GM18517 (cell line): ENCODE measurements around the gene CSTB.

ENCODE experiments used
- ATAC-seq: cut with Tn5 transposase; IDR thresholded peaks from one replicate; pipeline ENCODE4 v1.9.1; 2021; ENCODE audit warnings: mild to moderate bottlenecking, moderate library complexity; ENCODE audit not compliant: unreplicated experiment

CSTB gene

GRCh38 chr21:43811262-43812105 is 35.4 kb upstream of the CSTB start:
- no peak for ATAC-seq

- no peak for ATAC-seq
Measured at GRCh38 chr21:43810505-43811261, 34.6 kb upstream of the CSTB start.

DNA sequence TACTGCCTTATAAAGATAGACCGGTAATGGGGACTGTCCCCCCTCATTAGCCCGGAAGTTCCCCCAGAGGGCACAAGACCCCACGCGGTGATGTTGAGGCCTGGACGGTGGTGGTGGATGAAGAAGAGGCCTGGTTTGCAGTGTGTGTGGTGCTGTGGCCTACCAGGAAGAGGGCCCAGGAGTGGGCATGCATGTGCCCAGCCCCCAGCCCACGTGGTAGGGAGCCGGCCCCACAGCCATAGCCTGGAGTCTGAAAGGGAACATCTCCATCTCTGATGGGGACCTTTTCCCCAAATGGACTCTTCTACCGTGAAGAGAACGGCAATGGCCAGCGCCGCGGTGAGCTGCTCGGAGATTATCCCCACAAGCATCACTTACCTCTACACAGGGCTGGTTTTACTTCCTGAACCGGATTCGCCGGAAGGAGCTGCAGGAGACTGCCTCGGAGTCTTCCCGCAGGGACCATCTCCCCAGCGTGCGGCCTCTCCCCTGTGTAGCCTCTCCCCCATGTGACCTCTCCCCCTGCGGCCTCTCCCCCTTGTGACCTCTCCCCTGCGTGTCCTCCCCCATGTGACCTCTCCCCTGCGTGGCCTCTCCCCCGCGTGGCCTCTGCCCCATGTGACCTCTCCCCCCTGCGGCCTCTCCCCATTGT is 33.9 kb upstream of the CSTB start:
- no peak for ATAC-seq

GRCh38 chr21:43809346-43809799 is 33.3 kb upstream of the CSTB start:
- ATAC-seq = no peak

- no peak for ATAC-seq
Measured at GRCh38 chr21:43808832-43809251, 32.7 kb upstream of the CSTB start.

DNA sequence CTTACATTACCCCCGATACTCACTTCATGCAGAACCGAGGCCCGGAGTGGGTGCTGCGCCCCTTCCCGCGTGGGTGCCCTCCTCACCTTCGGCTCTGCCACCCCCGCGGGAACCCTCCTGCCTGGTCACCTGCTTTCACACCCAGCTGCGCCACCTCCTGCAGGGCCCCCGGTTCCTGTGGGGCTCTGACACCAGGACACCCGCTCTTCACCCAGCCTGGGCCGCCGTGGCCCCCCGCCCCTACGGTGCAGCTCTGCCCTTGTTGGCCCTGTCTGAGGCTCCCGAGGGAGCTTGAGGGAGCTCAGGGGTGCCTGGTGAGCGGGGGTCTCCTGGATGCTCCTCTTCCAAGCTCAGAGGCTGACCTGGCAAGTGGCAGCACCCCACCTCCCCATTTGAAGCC is 32.3 kb upstream of the CSTB start:
- ATAC-seq = no peak

DNA sequence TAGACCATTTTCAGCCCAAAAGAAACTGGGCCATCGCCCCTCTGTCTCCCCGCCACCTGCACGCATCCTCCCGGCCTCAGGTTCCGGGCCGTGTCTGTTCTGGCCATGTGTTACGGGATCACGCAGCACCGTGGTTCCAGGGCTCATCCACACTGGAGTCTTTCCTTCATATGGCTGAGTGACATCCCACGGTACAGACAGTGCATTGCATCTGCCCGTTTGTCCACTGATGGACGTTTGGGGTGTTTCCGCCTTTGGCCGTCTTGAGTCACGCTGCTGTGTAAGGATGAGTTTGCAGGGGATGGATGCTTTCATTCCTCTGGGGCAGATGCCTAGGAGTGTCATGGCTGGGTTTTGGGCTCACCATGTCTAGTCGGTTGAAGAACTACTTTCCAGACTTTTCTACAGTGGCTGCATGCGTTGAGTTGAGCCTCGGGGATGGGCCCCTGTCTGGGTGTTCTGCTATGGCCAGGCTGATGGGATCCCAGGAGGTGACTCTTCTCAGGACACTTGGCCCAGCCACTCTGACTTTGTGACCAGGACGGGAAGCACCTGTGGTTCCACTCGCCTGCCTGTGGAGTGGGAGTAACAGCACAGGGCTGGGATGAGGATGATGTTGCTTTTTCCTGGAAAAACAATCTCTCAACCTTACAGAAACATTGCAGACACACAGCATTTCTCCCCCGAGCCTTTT is 30.1 kb upstream of the CSTB start:
- no peak for ATAC-seq

DNA sequence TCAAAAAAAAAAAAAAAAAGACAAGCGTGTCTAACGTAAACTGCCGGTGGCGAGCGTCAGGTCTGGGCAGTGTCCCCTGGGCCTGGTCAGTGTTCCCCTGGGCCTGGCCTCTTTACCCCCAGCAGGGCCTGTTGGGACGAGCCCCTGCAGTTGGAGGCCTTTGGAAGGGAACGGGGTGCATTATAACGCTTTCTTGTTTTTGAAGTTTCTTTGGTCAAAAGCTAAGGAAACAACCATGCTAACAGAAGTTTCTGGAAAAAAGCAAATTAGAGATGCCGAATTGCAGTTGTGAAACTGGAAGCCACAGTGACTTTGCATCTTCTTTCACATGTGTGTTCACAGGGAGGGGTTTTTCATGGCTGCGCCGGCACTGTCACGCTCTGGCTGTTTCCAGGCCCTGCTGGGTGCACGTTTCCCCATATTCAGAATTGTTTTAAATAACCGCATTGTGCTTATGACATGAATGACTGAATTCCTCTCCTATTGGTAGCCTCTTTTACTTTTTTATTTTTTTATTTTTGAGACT is 29.2 kb upstream of the CSTB start:
- ATAC-seq = peak; percentile 95

GRCh38 chr21:43803558-43804300 is 27.6 kb upstream of the CSTB start:
- ATAC-seq = no peak

DNA sequence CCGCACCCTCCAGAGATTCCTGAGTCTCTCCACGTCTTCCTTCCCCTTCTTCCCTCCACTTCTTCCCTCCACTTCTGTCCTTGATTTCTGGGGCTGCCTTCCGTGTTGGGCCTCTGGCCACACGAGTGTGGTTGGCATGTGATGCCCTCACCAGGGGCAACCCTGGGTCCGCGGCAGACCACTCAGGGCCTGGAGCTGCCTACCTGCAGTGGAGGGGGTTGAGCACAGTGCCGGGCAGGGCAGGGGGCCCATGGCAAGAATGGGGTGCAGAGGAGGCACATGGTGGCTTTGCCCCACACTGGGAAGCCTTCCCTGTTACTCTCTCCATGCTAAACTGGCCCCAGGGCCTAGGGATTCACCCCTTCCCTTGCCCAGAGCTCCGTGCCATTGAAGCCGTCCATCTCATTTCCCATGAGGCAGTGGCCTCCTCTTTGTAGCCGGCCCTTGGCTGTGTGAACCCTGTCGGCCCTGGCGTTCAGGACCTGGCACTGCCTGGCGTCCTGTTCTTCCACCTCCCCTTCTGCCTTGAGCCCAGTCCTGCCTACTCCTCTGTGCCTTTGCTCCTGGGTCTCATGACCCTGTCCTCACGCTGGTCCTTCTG is 26.7 kb upstream of the CSTB start:
- no peak for ATAC-seq

DNA sequence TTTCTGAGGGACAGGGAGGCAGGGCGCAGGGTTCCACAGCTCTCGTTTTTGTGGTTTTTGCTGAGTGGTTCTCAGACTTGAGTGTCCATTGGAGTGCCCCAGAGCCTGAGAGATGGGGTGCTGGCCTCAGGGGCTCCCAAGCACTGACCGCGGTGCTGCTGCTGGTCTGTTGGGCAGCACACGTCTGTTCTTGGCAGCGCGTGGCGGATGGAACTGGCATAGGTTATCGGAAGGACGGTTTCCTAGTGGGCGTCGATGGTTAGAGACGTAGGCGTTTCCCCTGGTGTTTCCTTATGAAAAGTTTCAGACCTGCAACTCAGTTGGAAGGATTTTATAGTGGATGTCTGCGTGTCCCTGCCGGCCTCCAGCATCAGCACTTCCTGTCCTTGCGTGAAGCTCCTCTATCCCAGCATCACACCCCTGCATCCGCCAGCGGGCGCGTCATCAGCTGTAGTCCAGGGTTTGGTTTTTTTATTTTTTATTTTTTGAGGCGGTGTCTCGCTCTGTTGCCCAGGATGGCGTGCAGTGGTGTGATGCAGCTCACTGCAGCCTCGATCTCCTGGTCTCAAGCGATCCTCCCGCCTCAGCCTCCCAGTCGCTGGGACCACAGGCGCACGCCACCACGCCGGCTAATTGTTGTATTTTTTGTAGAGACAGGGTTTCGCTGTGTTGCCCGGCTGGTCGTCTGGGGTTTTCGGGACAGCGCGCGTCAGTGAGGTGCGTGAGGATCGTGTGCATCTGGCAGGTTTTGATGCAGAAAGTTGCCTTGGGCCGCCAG is 25.1 kb upstream of the CSTB start:
- ATAC-seq = no peak

GRCh38 chr21:43800566-43800965 is 24.5 kb upstream of the CSTB start:
- no peak for ATAC-seq

DNA sequence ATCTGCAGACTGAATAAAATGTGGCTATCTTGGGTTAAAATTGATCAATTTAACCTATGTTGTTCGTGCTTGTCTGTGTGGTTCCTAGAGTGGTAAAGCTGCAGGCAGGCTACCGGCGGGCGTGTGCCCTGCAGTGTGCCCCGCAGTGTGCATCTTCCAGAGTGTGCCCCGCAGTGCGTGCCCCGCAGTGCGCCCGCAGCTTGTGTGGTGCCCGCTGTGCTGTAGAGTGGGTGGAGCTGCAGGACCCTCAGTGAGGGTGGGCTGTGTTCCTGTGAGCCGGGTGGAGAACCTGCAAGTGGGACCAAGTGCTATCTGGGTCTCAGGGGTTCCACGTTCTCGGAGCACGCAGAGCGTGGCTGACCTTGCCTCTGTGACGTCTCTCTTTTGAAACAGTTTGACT is 24.0 kb upstream of the CSTB start:
- no peak for ATAC-seq

GRCh38 chr21:43799301-43799840 is 23.3 kb upstream of the CSTB start:
- no peak for ATAC-seq

GRCh38 chr21:43797925-43798715 is 22.0 kb upstream of the CSTB start:
- no peak for ATAC-seq

DNA sequence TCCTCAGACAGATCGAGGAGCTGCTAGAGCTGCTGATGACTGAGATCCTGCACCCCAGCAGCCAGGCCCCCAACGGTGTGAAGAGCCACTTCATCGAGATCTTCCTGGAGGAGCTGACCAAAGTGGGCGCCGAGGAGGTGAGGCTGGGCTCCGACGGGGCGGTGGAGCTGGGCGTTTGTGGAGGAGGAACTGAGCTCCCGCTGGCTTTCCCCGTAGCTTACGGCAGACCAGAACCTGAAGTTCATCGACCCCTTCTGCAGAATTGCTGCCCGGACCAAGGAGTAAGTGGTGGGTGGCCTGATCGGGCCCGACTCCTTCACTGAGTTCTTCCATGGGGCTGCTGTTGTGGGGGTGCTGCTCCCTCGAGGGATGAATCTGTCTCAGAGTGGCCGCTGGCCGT is 21.3 kb upstream of the CSTB start:
- ATAC-seq = no peak

DNA sequence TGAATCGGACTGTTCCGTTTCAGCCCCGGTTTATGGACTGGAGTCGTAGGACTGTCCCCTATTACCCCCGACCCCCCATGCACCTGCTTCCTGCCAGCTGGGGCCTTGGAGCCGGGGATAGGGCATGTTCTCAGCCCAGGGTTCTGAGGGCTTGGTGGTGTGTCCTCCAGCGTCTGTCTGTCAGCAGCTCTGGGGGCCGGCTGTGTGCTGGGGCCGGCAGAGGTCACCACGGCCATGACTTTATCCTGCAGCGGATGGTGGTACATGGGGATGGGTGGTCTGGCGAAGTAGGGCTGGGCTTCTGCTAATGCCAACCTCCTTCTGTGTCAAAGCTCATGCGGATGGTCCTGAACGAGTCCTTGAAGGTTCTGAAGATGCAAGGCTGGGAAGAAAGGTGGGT is 18.7 kb upstream of the CSTB start:
- ATAC-seq = no peak

GRCh38 chr21:43794311-43794710 is 18.2 kb upstream of the CSTB start:
- ATAC-seq = no peak
